ENCODE results near the gene LRRC45.

The LRRC45 gene

DNA sequence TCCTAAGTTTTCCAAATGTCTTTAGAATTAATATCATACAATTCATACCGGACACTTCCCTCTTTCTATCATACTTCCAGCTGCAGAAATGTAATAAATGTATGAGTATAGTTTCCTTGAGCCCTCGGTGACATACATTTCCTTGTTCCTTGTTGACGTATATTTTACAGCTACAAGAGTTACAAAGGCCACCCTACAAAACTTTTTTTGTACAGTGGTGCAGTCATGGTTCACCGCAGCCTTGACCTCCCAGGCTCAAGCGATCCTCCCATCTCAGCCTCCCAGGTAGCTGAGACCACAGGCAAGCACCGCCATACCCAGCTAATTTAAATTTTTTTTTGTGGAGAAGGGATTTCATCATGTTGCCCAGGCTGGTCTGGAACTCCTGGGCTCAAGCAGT lies 49.7 kb downstream of the LRRC45 start:
- TF ChIP-seq, protein P1, sequence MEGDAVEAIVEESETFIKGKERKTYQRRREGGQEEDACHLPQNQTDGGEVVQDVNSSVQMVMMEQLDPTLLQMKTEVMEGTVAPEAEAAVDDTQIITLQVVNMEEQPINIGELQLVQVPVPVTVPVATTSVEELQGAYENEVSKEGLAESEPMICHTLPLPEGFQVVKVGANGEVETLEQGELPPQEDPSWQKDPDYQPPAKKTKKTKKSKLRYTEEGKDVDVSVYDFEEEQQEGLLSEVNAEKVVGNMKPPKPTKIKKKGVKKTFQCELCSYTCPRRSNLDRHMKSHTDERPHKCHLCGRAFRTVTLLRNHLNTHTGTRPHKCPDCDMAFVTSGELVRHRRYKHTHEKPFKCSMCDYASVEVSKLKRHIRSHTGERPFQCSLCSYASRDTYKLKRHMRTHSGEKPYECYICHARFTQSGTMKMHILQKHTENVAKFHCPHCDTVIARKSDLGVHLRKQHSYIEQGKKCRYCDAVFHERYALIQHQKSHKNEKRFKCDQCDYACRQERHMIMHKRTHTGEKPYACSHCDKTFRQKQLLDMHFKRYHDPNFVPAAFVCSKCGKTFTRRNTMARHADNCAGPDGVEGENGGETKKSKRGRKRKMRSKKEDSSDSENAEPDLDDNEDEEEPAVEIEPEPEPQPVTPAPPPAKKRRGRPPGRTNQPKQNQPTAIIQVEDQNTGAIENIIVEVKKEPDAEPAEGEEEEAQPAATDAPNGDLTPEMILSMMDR (IDR thresholded peaks at IDR 0.05; ENCODE audit: low read length, missing control alignments), result no peak
- H3K4me3 ChIP-seq (replicated peaks; ENCODE audit: low read depth, low read length), result no peak overlapping the region
- DNase-seq (ENCODE audit: low read depth), result no peak

DNA sequence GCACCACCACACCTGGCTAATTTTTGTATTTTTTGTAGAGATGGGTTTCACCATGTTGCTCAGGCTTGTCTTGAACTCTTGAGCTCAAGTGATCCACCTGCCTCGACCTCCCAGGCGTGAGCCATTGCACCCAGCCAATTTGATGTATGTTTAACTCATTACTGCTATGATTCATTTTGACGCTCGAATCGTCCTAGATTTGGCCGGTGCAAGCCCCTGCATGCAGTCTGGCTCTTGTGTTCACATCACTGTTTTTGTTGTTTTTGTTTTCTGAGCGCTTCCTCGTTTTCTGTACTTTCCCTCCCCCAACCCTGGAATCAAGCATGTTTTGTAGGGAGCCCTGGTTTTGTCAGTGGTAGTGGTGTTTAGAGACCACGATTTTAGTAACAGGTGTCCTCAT lies 50.3 kb downstream of the LRRC45 start:
- TF ChIP-seq, protein P1 (IDR thresholded peaks at IDR 0.05; ENCODE audit: low read length, missing control alignments), result no peak
- no peak overlapping the region for H3K4me3 ChIP-seq (replicated peaks; ENCODE audit: low read depth, low read length)
- DNase-seq (ENCODE audit: low read depth), result no peak

DNA sequence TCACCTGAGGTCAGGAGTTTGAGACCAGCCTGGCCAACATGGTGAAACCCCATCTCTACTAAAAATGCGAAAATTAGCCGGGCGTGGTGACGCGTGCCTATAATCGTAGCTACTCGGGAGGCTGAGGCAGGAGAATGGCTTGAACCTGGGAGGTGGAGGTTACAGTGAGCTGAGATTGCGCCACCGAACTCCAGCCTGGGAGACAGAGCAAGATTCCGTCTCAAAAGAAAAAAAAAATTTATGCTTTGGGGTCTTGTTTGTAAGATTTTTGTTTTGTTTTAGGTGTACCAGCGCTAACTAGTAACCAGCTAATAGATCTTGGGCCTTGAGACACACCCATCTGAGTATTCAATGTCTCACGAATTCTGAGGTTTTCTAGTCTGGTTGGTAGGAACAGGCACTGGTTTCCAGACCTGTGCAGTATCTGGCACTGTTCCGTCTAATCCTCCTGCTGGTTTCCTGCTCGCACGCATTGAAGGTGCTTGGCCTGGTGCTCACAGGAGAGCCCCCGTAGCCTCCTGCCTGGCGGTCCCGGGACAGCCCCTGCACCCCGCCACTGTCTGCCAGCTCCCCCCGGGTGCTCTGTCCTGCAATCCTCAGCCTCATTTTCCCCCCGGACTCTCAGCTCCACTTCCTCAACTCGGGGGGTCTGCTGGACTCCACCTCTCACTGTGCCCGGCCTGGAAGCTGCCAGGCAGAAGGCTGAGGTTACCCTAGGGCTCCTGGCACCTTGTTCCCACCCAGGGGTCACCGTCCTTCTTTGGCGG lies 53.1 kb downstream of the LRRC45 start:
- DNase-seq (ENCODE audit: low read depth), result no peak
- H3K4me3 ChIP-seq (replicated peaks; ENCODE audit: low read depth, low read length), result no peak overlapping the region
- TF ChIP-seq, protein P1 (IDR thresholded peaks at IDR 0.05; ENCODE audit: low read length, missing control alignments), result no peak

DNA sequence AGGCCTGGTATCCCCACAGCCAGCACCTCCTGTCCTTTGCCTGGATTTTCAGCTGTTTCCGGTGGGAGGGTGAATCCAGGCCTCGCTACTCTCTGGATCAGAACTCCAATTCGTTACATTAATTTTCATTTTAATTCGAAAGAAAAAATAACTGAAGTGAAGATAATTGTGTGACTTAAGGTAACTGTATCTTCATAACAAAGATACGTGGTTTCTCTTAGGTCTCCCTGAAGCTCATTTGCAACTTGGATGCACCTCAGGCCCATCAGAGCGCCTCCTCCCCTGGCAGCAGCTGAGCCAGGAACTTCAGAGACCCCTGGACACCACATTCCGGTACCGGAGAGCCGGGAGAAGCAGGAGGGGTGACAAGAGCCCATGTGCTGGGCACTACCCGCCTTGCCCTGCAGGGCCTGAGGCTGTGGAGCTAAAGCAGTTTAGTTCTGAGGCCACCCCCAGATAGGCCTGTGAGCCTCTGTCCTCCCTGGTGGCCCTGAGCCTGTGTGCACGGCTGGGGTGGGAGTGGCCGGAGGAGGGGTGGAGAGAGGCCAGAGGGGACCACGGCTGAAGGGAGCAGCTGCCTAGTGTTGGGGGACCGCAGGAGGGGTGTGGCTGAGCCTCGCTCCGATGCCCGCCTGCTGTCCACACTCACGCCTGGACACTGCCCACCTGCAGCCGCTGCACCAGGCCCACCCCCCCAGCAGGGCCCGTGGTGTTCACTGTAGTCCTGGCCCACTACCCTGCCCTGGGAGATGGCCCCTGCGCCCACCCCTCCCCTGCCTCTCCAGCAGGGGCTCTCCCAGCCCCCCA lies 53.9 kb downstream of the LRRC45 start:
- TF ChIP-seq, protein P1 (IDR thresholded peaks at IDR 0.05; ENCODE audit: low read length, missing control alignments), result no peak

DNA sequence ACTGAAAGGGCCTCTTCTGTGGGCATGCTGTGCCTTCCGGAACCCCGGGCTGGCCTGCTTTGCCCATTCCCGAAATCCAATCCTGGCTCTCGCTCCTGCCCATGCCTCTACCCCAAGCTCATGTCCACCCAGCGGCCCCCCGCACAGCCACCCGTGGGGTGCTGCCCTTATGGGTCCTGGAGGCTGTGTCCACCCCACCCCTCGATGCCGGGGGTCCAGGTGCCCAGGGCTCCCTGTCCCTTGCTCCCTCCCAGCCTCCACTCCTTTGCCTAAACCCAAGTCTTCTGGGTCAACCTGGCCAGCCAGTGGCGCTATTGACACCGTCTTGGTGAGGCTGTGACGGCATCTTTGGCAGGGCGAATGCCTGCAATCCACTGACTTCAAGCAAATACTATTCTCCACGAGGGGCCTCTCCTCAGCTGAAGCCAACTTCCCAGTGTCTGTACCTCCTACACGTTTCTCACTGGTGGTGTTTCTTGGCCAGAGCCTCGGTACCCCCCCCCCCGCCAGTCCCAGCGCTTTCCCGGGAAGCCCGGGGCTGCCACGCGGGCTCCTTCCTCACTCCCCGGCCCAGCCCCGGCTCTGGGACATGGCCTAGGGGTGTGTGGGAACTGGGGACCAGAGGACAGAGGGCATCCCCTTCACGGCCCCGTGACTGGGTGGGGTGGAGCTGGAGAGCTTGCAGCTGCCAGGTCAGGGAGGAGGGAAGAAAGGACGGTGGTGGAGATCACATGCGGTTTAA lies 54.7 kb downstream of the LRRC45 start:
- TF ChIP-seq, protein P1 (IDR thresholded peaks at IDR 0.05; ENCODE audit: low read length, missing control alignments), result no peak
- peak; percentile 20 for DNase-seq (ENCODE audit: low read depth)
- H3K4me3 ChIP-seq (replicated peaks; ENCODE audit: low read depth, low read length), result no peak overlapping the region

More for the DNA sequence above, 53.9 kb downstream of the LRRC45 start:
- no peak overlapping the region for H3K4me3 ChIP-seq (replicated peaks; ENCODE audit: low read depth, low read length)
- DNase-seq (ENCODE audit: low read depth), result no peak

DNA sequence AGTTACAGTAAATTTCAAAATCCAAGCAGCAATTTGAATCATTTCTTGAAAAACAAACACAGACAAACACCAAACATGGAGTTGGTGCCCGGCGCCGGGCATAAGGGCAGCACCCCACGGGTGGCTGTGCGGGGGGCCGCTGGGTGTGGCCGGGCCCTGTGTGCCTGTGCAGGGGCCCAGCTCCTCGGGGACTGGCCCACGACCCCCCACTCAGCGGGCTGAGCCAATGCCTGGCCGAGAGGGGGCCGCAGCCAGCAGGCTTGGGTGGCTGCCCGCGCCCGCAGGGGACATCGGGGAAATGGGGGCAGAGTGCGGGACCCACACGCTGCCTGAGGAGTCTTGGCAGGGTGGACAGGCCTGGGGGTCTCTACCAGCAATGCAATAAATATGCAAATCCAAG lies 55.3 kb downstream of the LRRC45 start:
- TF ChIP-seq, protein P1 (IDR thresholded peaks at IDR 0.05; ENCODE audit: low read length, missing control alignments), result no peak
- no peak for DNase-seq (ENCODE audit: low read depth)
- H3K4me3 ChIP-seq (replicated peaks; ENCODE audit: low read depth, low read length), result no peak overlapping the region
